Measurements from ENCODE around the gene ADAMTS16. TPM values are rescaled to one million over a fixed set of nuclear protein-coding genes. Genes with fewer than 3 reads are reported as not detected.

Gene ADAMTS16
- polyA plus RNA-seq, 4 donors, result 67.0 to 76.8 (median 72.6) TPM

GRCh38 chr5:5182508-5183188, 42.5 kb downstream of the ADAMTS16 start:
- DNase-seq (ENCODE audit: low read depth in 4 of 4, low spot score in 2 of 4), result no peak

- DNase-seq (ENCODE audit: low read depth in 4 of 4, low spot score in 2 of 4), result no peak
These were observed 43.1 kb downstream of the ADAMTS16 start for GRCh38 chr5:5183189-5183699.

- no peak for DNase-seq (ENCODE audit: low read depth in 4 of 4, low spot score in 2 of 4)
These were observed 43.8 kb downstream of the ADAMTS16 start for GRCh38 chr5:5183933-5184332.

- DNase-seq (ENCODE audit: low read depth in 4 of 4, low spot score in 2 of 4), result peak in 2 of 4 donors; percentile 40 to 45
These were observed 48.4 kb downstream of the ADAMTS16 start for GRCh38 chr5:5188376-5189050.

GRCh38 chr5:5189051-5189430, 48.9 kb downstream of the ADAMTS16 start:
- no peak for DNase-seq (ENCODE audit: low read depth in 4 of 4, low spot score in 2 of 4)

- DNase-seq (ENCODE audit: low read depth in 4 of 4, low spot score in 2 of 4), result no peak
These were observed 51.8 kb downstream of the ADAMTS16 start for GRCh38 chr5:5191906-5192305.

GRCh38 chr5:5192681-5193080, 52.6 kb downstream of the ADAMTS16 start:
- no peak for DNase-seq (ENCODE audit: low read depth in 4 of 4, low spot score in 2 of 4)

- no peak for DNase-seq (ENCODE audit: low read depth in 4 of 4, low spot score in 2 of 4)
These were observed 55.2 kb downstream of the ADAMTS16 start for GRCh38 chr5:5195128-5195918.

GRCh38 chr5:5198135-5198534, 58.0 kb downstream of the ADAMTS16 start:
- no peak for DNase-seq (ENCODE audit: low read depth in 4 of 4, low spot score in 2 of 4)

GRCh38 chr5:5198815-5199214, 58.7 kb downstream of the ADAMTS16 start:
- no peak for DNase-seq (ENCODE audit: low read depth in 4 of 4, low spot score in 2 of 4)

- no peak for DNase-seq (ENCODE audit: low read depth in 4 of 4, low spot score in 2 of 4)
These were observed 59.4 kb downstream of the ADAMTS16 start for GRCh38 chr5:5199495-5199894.

- DNase-seq (ENCODE audit: low read depth in 4 of 4, low spot score in 2 of 4), result no peak
These were observed 60.0 kb downstream of the ADAMTS16 start for GRCh38 chr5:5200133-5200532.

- DNase-seq (ENCODE audit: low read depth in 4 of 4, low spot score in 2 of 4), result no peak
These were observed 62.2 kb downstream of the ADAMTS16 start for GRCh38 chr5:5202321-5202720.

GRCh38 chr5:5203451-5203850, 63.3 kb downstream of the ADAMTS16 start:
- DNase-seq (ENCODE audit: low read depth in 4 of 4, low spot score in 2 of 4), result no peak

- no peak for DNase-seq (ENCODE audit: low read depth in 4 of 4, low spot score in 2 of 4)
These were observed 67.7 kb downstream of the ADAMTS16 start for GRCh38 chr5:5207828-5208227.

- DNase-seq (ENCODE audit: low read depth in 4 of 4, low spot score in 2 of 4), result no peak
These were observed 69.0 kb downstream of the ADAMTS16 start for GRCh38 chr5:5209089-5209488.

GRCh38 chr5:5209510-5210286, 69.6 kb downstream of the ADAMTS16 start:
- DNase-seq (ENCODE audit: low read depth in 4 of 4, low spot score in 2 of 4), result no peak

- no peak for DNase-seq (ENCODE audit: low read depth in 4 of 4, low spot score in 2 of 4)
These were observed 77.2 kb downstream of the ADAMTS16 start for GRCh38 chr5:5217371-5217770.

- no peak for DNase-seq (ENCODE audit: low read depth in 4 of 4, low spot score in 2 of 4)
These were observed 78.3 kb downstream of the ADAMTS16 start for GRCh38 chr5:5218396-5218795.

- DNase-seq (ENCODE audit: low read depth in 4 of 4, low spot score in 2 of 4), result no peak
These were observed 79.4 kb downstream of the ADAMTS16 start for GRCh38 chr5:5219541-5219940.

Data from left renal cortex interstitium (tissue), 4 donors.